GM12878 (cell line): Measurements from ENCODE around the gene CPNE4. TPM values are rescaled to one million over a fixed set of nuclear protein-coding genes. Genes with fewer than 3 reads are reported as not detected.
A peak's percentile ranks its signal among the peaks of the same experiment; 100 is the strongest.

ENCODE experiments used
- CREM ChIP-seq: IDR thresholded peaks from 2 replicates; pipeline ENCODE4 v1.6.1; 2014; ENCODE audit warnings: antibody characterized with exemption, low read depth
- EED ChIP-seq: sonication (generic); IDR thresholded peaks from 2 replicates; pipeline ENCODE4 v1.6.1; 2016; ENCODE audit warnings: antibody characterized with exemption, low read depth
- EP300 ChIP-seq, 2 experiments: fragments of 150-350 bp in 1 of 2; IDR thresholded peaks; 2 replicates each; pipeline ENCODE4 v1.6.1; 2011 to 2012; ENCODE audit warnings: low read depth in 2 of 2, low read length in 2 of 2, borderline replicate concordance in 1 of 2, improper control_type of control experiment in 1 of 2, inconsistent platforms in 1 of 2; ENCODE audit not compliant: control insufficient read depth in 1 of 2
- GABPA ChIP-seq: IDR thresholded peaks from 2 replicates; pipeline ENCODE4 v1.6.1; 2014; ENCODE audit warnings: antibody characterized with exemption, low read depth, mild to moderate bottlenecking, inconsistent platforms
- IRF3 ChIP-seq: fragments of 450-650 bp; IDR thresholded peaks from 2 replicates; pipeline ENCODE4 v1.6.1; 2014; ENCODE audit warnings: mild to moderate bottlenecking
- JUNB ChIP-seq: IDR thresholded peaks from 2 replicates; pipeline ENCODE4 v1.6.1; 2016; ENCODE audit warnings: antibody characterized with exemption, mild to moderate bottlenecking
- JUND ChIP-seq: IDR thresholded peaks from 2 replicates; pipeline ENCODE4 v1.6.1; 2012; ENCODE audit warnings: low read depth, mild to moderate bottlenecking, low read length, improper control_type of control experiment, moderate library complexity
- MEF2B ChIP-seq: fragments of 450-650 bp; IDR thresholded peaks from 2 replicates; pipeline ENCODE4 v1.6.1; 2018; ENCODE audit warnings: mild to moderate bottlenecking, moderate library complexity; ENCODE audit not compliant: partially characterized antibody, poor library complexity, severe bottlenecking
- MTA2 ChIP-seq: fragments of 450-650 bp; IDR thresholded peaks from 2 replicates; pipeline ENCODE4 v1.6.1; 2016; ENCODE audit warnings: low read depth, mild to moderate bottlenecking, moderate library complexity
- RAD21 ChIP-seq: IDR thresholded peaks from 2 replicates; pipeline ENCODE4 v1.6.1; 2011; ENCODE audit warnings: mild to moderate bottlenecking, low read depth, low read length, moderate library complexity; ENCODE audit not compliant: insufficient read depth
- RUNX3 ChIP-seq: IDR thresholded peaks from 2 replicates; pipeline ENCODE4 v1.6.1; 2012; ENCODE audit warnings: low read length, inconsistent platforms
- SIX5 ChIP-seq: IDR thresholded peaks from 2 replicates; pipeline ENCODE4 v1.6.1; 2011; ENCODE audit warnings: mild to moderate bottlenecking, low read depth, low read length, moderate library complexity; ENCODE audit not compliant: severe bottlenecking
- SKIL ChIP-seq: fragments of 450-650 bp; IDR thresholded peaks from 2 replicates; pipeline ENCODE4 v1.6.1; 2017; ENCODE audit warnings: mild to moderate bottlenecking, low read depth, inconsistent platforms; ENCODE audit not compliant: poor library complexity, severe bottlenecking
- TAF1 ChIP-seq: IDR thresholded peaks from 2 replicates; pipeline ENCODE4 v1.6.1; 2011; ENCODE audit warnings: mild to moderate bottlenecking, low read depth, low read length, borderline replicate concordance
- polyA plus RNA-seq, 11 experiments: library from polyadenylated mRNA; depleted of rRNA in 4 of 11; unstranded in 6 of 11; stranded (reverse) in 5 of 11; fragments of >200 nt; fragmentation: Nextera tagmentation in 4 of 11; fragmentation: Illumina TruSeq in 1 of 11; extraction: Ambion mirVana in 4 of 11; extraction: Trizol in 1 of 11; gene quantifications; 1 replicate in 1 of 11; 2 replicates in 10 of 11; pipeline versions ENCODE4 v1.2.1 to v1.2.3, GENCODE V29; 2011 to 2016; ENCODE audit warnings: inconsistent platforms in 2 of 11, missing spikeins in 2 of 11, low read depth in 1 of 11
- total RNA-seq, 4 experiments: library from RNA; depleted of rRNA in 3 of 4; stranded (reverse); fragments of >200 nt in 3 of 4; fragmentation: Illumina TruSeq in 1 of 4; extraction: Trizol in 1 of 4; gene quantifications; 2 replicates each; pipeline versions ENCODE4 v1.2.1 to v1.2.3, GENCODE V29; 2013 to 2021
- TF ChIP-seq, protein P1 (sequence below): IDR thresholded peaks from 2 replicates; pipeline ENCODE4 v1.6.1; 2012; ENCODE audit warnings: improper control_type of control experiment, low read depth, low read length; ENCODE audit not compliant: insufficient replicate concordance
- TF ChIP-seq, protein P2 (sequence below): IDR thresholded peaks from 2 replicates; pipeline ENCODE4 v1.6.1; 2012; ENCODE audit warnings: low read length, inconsistent platforms
- TF ChIP-seq, protein P3 (sequence below): IDR thresholded peaks from 2 replicates; pipeline ENCODE4 v1.6.1; 2012; ENCODE audit warnings: low read depth, low read length, improper control_type of control experiment

CPNE4 gene
- total and polyA plus RNA-seq, 10 of the 15 experiments (the other 5 are each of a cell fraction or from before 2014, with no cell fraction given): 0.17 to 1.9 (median 0.48) TPM; not detected in 1

DNA sequence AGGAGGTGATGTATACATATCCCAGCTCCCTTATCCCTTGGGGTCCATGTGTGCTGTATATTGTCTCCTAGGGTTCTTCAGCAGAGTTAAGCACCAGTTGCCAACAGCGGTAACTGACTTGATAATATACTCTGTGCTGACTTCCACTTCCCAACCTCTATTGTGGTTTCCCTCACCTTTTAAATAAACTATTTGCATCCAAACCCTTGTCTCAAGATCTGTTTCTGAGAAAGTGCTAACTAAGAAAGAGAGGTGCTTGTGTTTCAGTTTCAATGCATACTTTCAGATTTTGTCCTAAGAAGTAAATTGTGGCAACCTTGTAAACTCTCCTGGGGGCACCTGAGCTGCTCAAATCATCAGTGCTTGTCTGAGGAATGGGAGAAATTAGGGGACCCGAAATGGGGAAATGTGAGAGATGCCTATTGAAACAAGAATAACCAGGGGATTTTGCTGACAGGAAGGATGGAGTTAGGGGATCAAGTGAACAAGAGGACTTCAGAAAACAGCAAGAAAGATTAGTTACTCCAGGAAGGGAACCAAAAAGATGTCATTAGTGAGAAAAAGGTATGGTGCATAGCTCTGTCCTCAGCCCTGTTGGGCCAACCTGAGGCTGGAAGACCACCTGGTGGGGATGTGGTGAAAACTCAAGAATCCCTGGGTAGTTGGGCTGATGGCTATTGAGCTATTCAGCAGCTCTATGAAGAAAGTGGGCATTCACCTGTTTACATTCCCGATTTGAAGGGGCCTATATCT lies 481.1 kb downstream of the CPNE4 start (continued):
- peak; percentile 63; the same call in 1 of the 2 replicates for TF ChIP-seq MTA2
- TF ChIP-seq SKIL: no peak
- peak; percentile 41 for TF ChIP-seq MEF2B
- TF ChIP-seq JUND: no peak
- no peak for TF ChIP-seq SIX5
- TF ChIP-seq EP300 (IDR thresholded peaks at IDR 0.05; ENCODE audit: borderline replicate concordance in 1 of 2, control insufficient read depth in 1 of 2, low read depth in 2 of 2, low read length in 2 of 2): peak in 1 of 2 experiments; percentile 60; a peak in 1 of 4 replicates
- no peak for TF ChIP-seq TAF1
- TF ChIP-seq EED: peak; percentile 58
- TF ChIP-seq IRF3: no peak
- TF ChIP-seq, protein P1, sequence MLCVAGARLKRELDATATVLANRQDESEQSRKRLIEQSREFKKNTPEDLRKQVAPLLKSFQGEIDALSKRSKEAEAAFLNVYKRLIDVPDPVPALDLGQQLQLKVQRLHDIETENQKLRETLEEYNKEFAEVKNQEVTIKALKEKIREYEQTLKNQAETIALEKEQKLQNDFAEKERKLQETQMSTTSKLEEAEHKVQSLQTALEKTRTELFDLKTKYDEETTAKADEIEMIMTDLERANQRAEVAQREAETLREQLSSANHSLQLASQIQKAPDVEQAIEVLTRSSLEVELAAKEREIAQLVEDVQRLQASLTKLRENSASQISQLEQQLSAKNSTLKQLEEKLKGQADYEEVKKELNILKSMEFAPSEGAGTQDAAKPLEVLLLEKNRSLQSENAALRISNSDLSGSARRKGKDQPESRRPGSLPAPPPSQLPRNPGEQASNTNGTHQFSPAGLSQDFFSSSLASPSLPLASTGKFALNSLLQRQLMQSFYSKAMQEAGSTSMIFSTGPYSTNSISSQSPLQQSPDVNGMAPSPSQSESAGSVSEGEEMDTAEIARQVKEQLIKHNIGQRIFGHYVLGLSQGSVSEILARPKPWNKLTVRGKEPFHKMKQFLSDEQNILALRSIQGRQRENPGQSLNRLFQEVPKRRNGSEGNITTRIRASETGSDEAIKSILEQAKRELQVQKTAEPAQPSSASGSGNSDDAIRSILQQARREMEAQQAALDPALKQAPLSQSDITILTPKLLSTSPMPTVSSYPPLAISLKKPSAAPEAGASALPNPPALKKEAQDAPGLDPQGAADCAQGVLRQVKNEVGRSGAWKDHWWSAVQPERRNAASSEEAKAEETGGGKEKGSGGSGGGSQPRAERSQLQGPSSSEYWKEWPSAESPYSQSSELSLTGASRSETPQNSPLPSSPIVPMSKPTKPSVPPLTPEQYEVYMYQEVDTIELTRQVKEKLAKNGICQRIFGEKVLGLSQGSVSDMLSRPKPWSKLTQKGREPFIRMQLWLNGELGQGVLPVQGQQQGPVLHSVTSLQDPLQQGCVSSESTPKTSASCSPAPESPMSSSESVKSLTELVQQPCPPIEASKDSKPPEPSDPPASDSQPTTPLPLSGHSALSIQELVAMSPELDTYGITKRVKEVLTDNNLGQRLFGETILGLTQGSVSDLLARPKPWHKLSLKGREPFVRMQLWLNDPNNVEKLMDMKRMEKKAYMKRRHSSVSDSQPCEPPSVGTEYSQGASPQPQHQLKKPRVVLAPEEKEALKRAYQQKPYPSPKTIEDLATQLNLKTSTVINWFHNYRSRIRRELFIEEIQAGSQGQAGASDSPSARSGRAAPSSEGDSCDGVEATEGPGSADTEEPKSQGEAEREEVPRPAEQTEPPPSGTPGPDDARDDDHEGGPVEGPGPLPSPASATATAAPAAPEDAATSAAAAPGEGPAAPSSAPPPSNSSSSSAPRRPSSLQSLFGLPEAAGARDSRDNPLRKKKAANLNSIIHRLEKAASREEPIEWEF: no peak
- TF ChIP-seq, protein P2, sequence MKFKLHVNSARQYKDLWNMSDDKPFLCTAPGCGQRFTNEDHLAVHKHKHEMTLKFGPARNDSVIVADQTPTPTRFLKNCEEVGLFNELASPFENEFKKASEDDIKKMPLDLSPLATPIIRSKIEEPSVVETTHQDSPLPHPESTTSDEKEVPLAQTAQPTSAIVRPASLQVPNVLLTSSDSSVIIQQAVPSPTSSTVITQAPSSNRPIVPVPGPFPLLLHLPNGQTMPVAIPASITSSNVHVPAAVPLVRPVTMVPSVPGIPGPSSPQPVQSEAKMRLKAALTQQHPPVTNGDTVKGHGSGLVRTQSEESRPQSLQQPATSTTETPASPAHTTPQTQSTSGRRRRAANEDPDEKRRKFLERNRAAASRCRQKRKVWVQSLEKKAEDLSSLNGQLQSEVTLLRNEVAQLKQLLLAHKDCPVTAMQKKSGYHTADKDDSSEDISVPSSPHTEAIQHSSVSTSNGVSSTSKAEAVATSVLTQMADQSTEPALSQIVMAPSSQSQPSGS: peak; percentile 67; the same call in 1 of the 2 replicates
- no peak for TF ChIP-seq GABPA
- TF ChIP-seq RAD21: peak; percentile 21; the same call in 1 of the 2 replicates
- TF ChIP-seq, protein P3, sequence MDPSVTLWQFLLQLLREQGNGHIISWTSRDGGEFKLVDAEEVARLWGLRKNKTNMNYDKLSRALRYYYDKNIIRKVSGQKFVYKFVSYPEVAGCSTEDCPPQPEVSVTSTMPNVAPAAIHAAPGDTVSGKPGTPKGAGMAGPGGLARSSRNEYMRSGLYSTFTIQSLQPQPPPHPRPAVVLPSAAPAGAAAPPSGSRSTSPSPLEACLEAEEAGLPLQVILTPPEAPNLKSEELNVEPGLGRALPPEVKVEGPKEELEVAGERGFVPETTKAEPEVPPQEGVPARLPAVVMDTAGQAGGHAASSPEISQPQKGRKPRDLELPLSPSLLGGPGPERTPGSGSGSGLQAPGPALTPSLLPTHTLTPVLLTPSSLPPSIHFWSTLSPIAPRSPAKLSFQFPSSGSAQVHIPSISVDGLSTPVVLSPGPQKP: no peak
- TF ChIP-seq CREM: 0 out of 2 replicates have a peak, but pooled peaks have one; percentile 18
- TF ChIP-seq RUNX3: peak; percentile 95
- peak; percentile 69 for TF ChIP-seq JUNB
